ENCODE results near the gene DLL3.

DLL3 gene

GRCh38 chr19:39518975-39519374, 20.2 kb downstream of the DLL3 start:
- no peak for DNase-seq

- no peak for DNase-seq
Measured at GRCh38 chr19:39520541-39521484, 22.1 kb downstream of the DLL3 start.

GRCh38 chr19:39524495-39524894, 25.7 kb downstream of the DLL3 start:
- DNase-seq: no peak

DNA sequence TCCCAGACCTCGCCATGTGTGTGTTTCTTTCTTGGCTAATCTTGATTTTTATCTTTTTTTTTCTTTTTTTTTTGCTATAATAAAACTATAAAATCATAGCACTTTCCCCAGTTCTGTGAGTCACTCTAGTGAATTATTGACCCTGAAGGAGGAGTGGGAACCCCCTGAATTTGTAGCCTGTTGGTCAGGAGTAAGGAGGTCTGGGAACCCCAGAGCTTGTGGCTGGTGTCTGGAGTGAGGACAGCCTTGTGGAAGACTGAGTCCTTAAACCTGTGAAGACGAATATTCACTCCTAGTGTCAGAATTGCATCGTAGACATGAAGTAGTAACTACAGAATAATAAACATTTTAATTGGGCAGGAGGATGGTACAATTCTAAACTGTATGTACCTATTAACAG, 26.5 kb downstream of the DLL3 start:
- no peak for DNase-seq

GRCh38 chr19:39531834-39532232, 33.1 kb downstream of the DLL3 start:
- DNase-seq: no peak

DNA sequence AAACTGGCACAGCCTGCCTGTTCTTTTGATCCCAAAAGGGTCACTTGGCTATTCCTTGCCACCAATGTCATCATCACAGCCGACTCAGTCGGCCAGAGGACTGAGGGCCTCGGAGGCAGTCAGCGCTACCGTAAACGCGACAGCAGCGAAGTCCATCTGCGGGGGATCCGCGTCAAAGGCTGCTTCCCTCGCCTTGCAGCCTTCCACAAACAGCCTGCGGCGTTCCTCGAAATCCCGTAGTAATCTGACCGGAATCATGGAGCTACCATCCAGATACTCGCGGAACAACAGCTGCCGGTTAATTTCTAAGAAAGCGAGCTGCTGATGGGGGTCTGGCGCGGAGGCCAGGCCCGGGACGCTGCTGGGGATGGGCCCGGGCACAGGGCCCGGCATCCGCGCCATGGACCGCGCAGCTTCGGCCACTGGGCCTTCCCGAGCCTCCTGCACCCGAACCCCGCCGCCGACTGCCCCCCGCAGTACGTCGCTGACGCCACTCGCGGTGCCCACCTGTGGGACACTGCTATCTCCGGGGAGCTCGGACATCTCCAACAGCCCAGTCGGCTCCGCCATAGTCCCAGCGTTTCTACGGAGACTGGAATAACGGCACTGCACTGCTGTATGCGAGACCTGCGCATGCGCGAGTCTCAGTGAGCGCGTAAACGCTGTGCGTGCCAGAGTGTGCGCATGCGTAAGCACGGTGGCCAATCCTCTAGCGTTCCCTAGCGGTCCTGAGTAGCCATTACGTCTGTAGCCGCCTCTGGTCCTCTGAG, 33.7 kb downstream of the DLL3 start, which contains the start of gene EID2B:
Gene EID2B, minus strand, starts transcription at position 620 of the 770 bp plus-strand sequence. Its CDS starts 50 bp downstream, at position 570.
- peak; percentile 93 for DNase-seq

GRCh38 chr19:39533003-39533512, 34.3 kb downstream of the DLL3 start:
- DNase-seq: no peak

DNA sequence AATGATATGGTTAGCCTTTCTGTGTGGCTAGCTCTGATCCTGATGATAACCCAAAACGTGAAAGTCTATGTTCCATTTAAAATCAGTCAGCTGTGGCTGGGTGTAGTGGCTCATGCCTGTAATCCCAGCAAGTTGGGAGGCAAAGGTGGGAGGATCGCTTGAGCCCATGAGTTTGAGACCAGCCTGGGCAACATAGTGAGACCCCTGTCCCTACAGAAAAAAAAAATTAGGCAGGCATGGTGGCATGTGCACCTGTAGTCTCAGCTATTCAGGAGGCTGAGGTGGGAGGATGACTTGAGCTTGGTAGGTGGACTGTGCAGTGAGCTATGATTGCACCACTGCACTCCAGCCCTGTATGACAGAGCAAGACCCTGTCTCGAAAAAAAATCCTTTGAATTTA, 35.0 kb downstream of the DLL3 start:
- DNase-seq: no peak

- no peak for DNase-seq
Measured at GRCh38 chr19:39539165-39539517, 40.4 kb downstream of the DLL3 start.

- DNase-seq: peak; percentile 93
Measured at GRCh38 chr19:39539518-39540332, 41.0 kb downstream of the DLL3 start, which contains the start of gene EID2. TSS of gene EID2 (minus strand) at chr19:39540161. CDS start at chr19:39540079, 82 bp downstream.

DNA sequence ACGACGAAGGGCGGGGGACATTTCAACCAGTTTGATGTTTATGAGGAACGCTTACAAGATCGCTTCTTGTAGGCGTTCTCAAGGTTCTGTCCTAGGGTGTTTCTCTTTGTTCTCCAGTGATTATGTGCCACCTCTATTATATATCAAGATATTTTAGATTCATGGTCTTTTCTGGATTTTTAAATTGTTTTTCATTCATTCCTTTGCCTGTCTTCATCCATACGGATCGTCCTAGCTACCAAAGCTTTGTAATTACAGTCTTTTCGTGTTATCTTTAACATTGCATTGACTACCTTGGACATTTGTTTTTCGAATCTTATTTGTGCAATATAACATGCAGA, 41.6 kb downstream of the DLL3 start:
- no peak for DNase-seq

- DNase-seq: no peak
Measured at GRCh38 chr19:39542206-39542605, 43.5 kb downstream of the DLL3 start.

- no peak for DNase-seq
Measured at GRCh38 chr19:39543477-39543857, 44.7 kb downstream of the DLL3 start.

DNA sequence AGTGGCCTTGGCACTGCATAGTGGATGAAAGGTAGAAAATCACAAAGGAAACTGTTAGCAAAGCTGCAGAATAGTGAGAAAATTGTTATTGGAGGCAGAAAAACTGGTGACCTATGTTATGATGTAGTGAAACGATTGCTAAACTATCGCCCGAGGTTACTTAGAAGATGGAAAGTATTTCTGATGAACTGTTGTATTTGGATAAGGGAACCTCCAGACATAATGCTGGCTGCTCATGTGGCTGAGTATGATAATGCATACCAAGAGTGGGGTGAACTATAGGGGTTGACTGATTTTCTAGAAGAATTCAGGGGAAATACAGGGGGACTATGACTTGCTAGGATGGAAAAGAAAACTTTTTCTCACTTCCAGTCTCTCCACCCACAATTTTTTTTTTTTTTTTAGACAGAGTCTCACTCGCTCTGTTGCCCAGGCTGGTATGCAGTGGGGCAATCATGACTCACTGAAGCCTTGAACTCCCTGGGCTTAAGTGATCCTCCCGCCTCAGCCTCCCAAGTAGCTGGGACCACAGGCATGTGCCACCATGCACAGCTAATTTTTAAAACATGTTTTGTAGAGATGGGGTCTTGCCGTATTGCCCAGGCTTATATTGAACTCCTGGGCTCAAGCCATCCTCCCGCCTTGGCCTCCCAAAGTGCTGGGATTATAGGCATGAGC, 45.6 kb downstream of the DLL3 start:
- no peak for DNase-seq

GRCh38 chr19:39544911-39545310, 46.2 kb downstream of the DLL3 start:
- DNase-seq: no peak

DNA sequence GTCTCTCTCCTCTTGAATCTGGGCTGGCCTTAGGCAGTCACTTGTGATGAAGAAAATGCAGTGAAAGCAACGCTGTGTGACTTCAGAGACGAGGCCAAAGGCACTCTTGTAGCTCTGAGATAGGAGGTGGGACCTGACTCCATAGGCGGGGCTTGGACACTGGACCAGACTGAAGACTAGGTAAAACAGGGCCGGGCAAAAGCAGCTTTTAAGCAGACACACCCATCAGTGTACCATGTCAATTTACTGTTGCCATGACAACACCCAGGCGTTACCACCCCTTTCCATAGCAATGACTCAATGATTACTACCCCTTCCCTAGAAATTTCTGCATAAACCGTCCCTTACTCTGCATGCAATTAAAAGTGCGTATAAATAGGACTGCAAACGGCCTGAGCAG, 47.9 kb downstream of the DLL3 start:
- no peak for DNase-seq

- DNase-seq: no peak
Measured at GRCh38 chr19:39550197-39550596, 51.5 kb downstream of the DLL3 start.

DNA sequence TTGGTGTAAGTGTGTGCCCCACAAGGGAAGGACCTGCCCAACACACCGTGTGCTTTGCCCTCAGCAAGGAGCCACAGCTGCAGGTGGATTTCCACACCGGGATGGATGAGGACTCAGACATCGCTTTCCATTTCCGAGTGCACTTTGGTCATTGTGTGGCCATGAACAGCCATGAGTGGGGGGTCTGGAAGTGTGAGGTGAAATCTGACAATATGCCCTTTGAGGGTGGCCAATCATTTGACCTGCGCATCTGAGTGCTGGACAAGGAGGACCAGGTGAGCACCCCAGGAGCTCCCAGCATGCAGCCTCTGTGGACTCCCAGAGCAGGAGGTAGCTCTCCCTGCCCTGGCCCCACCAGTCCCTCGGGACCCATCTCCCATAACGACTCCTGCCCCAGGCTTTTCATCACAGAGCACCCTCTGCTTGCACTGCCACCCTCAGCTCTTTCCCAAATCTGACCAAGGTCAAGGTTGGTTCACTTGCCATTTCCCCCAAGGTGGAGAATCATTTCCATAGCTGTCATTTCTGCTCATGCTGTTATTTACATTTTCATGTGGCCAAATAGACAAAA, 54.4 kb downstream of the DLL3 start:
- DNase-seq: no peak

DNA sequence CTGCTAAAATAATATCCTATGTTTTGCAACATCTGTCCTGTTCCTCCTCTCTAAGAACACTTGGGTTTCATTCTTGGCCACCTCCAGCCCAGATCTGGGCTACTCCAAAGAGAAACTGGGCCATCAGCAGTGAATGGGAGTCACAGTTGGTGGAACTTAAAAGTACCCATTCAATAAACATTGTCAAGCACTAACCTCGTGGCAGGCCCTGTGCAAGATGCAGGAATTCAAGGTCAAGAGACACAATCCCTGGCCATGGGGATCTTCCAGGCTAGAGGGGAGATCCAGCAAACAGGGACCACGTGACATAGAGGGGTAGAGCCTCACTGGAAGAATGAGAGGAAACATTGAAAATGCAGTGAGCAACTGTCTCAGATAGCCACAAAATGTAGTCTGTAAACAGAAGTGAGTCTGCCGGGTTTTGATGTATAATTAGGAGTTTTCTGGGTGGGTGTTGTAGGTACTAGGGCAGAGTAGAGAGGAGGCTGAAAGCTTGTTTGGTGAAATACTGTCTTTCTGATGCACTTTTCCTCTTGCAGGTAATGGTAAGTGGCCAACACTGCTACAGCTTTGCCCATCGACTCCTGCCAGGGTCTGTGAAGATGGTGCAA, 56.1 kb downstream of the DLL3 start:
- no peak for DNase-seq

GRCh38 chr19:39555883-39556282, 57.1 kb downstream of the DLL3 start:
- DNase-seq: no peak
